Peyer's patch (tissue), 4 donors: ENCODE measurements around the gene KRT7. TPM values are rescaled to one million over a fixed set of nuclear protein-coding genes. Genes with fewer than 3 reads are reported as not detected.

Experiments used
- DNase-seq, 3 donors: peaks; one replicate each; pipeline ENCODE4 v3.0.0-alpha.2; 2017 to 2019
- H3K27ac ChIP-seq, 4 donors: fragments of 200-600 bp; sonication (generic); one replicate each; pipeline ENCODE4 v1.5.1; 2016 to 2019
- H3K27me3 ChIP-seq, 2 donors: fragments of 200-600 bp; sonication (generic); one replicate each; pipeline ENCODE4 v1.5.1; 2019
- H3K36me3 ChIP-seq, 3 donors: fragments of 200-600 bp; sonication (generic); one replicate each; pipeline ENCODE4 v1.5.1; 2016 to 2019
- H3K4me1 ChIP-seq, 4 donors: fragments of 200-600 bp; sonication (generic); one replicate each; pipeline ENCODE4 v1.5.1; 2016 to 2019
- H3K4me3 ChIP-seq, 4 donors: fragments of 200-600 bp; sonication (generic); 1 replicate in 3 of 4; 2 replicates in 1 of 4; pipeline ENCODE4 v1.5.1; 2016 to 2019; ENCODE audit warnings: mild to moderate bottlenecking in 1 of 4
- H3K9me3 ChIP-seq, 4 donors: fragments of 200-600 bp; sonication (generic); one replicate each; pipeline ENCODE4 v1.5.1; 2016 to 2019; ENCODE audit warnings: mild to moderate bottlenecking in 1 of 4
- POLR2A ChIP-seq, 2 donors: fragments of 450-650 bp; IDR thresholded peaks; one replicate each; pipeline ENCODE4 v1.5.1; 2017; ENCODE audit warnings: antibody characterized with exemption in 2 of 2, mild to moderate bottlenecking in 2 of 2, moderate library complexity in 2 of 2
- total RNA-seq, 4 donors: library from RNA; depleted of rRNA; stranded (reverse); fragments of >200 nt; gene quantifications; one replicate each; pipeline ENCODE4 v1.1.0, GENCODE V29; 2016
- TF ChIP-seq, protein P1 (sequence below), 6 experiments: fragments of 450-650 bp in 4 of 6; fragments of 200-600 bp in 2 of 6; sonication (generic) in 1 of 6; IDR thresholded peaks; one replicate each; pipeline ENCODE4 v1.5.1; 2017 to 2019; ENCODE audit warnings: antibody characterized with exemption in 6 of 6, mild to moderate bottlenecking in 3 of 6, moderate library complexity in 1 of 6

The KRT7 gene
- total RNA-seq, 4 donors from 2014 or later = 0.67 to 1.2 TPM; not detected in 2

DNA sequence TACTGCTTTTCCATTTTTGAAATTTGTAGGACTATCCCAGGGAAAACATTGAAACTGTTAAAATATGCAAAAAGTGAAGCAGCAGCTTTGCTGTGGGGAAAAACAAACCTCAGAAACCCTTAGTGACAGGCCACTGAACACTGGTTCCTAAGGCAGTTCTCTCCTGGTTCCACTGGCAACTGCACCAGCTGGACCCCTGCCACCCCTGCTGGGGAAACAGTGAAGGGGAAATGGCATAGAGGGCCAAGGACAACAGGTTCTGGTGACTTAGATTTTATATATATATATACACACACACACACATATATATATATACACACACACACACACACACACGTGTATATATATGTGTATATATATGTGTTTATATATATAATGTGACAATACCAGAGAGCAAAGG lies 16.2 kb upstream of the KRT7 start:
- H3K27ac ChIP-seq = no peak overlapping the region
- TF ChIP-seq, protein P1, sequence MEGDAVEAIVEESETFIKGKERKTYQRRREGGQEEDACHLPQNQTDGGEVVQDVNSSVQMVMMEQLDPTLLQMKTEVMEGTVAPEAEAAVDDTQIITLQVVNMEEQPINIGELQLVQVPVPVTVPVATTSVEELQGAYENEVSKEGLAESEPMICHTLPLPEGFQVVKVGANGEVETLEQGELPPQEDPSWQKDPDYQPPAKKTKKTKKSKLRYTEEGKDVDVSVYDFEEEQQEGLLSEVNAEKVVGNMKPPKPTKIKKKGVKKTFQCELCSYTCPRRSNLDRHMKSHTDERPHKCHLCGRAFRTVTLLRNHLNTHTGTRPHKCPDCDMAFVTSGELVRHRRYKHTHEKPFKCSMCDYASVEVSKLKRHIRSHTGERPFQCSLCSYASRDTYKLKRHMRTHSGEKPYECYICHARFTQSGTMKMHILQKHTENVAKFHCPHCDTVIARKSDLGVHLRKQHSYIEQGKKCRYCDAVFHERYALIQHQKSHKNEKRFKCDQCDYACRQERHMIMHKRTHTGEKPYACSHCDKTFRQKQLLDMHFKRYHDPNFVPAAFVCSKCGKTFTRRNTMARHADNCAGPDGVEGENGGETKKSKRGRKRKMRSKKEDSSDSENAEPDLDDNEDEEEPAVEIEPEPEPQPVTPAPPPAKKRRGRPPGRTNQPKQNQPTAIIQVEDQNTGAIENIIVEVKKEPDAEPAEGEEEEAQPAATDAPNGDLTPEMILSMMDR (IDR thresholded peaks at IDR 0.05) = no peak
- TF ChIP-seq POLR2A (IDR thresholded peaks at IDR 0.05) = no peak
- no peaks in the 10 kb centered on the region for H3K36me3 ChIP-seq
- peak in 1 of 3 donors; percentile 18 for DNase-seq
- H3K4me3 ChIP-seq = no peak overlapping the region
- H3K4me1 ChIP-seq = peaks cover 0 to 8% (median 0%) of the 10 kb centered on the region in 4 donors
- no peaks in the 10 kb centered on the region for H3K27me3 ChIP-seq
- no peaks in the 10 kb centered on the region for H3K9me3 ChIP-seq

DNA sequence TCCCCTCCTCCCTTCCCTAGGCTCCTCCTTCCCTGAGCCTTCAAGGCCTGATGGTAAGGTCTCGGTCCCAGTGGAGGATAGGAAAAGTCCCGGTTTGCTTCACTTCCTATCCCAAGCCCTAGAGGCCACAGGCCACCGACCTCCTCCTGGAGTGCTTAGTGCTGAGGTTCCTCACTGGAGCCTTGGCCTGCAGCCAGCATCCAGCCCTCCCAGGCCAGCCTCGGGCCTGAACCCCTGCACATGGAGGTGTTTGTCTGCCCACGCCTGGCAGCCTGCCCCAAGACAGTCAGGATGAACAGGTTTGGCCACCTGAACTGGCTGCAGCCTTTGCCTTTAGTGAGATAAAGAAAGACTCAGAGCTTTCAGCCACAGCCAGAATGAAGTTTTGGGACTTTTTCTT lies 15.8 kb upstream of the KRT7 start:
- no peaks in the 10 kb centered on the region for H3K9me3 ChIP-seq
- H3K27ac ChIP-seq = no peak overlapping the region
- H3K36me3 ChIP-seq = no peaks in the 10 kb centered on the region
- H3K27me3 ChIP-seq = no peaks in the 10 kb centered on the region
- peak in 2 of 3 donors; percentile 67 to 76 for DNase-seq
- TF ChIP-seq, protein P1 (IDR thresholded peaks at IDR 0.05) = no peak
- no peak for TF ChIP-seq POLR2A (IDR thresholded peaks at IDR 0.05)
- no peak overlapping the region for H3K4me3 ChIP-seq
- peaks cover 0 to 8% (median 0%) of the 10 kb centered on the region in 4 donors for H3K4me1 ChIP-seq

- no peak overlapping the region for H3K4me3 ChIP-seq
- peaks cover 0 to 8% (median 0%) of the 10 kb centered on the region in 4 donors for H3K4me1 ChIP-seq
These were observed 15.0 kb upstream of the KRT7 start for GRCh38 chr12:52218001-52218400.

DNA sequence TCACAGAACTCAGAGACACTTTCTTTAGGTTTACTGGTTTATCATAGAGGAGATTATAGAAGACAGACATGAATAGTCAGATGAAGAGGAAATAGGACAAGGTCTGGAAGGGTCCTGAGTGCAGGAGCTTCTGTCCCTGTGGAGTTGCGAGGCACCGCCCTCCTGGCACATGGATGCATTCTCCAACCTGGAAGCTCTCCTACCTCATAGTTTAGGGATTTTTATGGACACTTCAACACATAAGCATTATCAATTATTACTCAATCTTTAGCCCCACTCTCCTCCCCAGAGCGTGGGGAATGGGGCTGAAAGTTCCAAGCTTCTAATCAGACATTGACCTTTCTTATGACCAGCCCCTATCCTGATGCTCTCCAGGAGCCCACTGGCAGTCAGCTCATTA lies 12.6 kb upstream of the KRT7 start:
- DNase-seq = peak in 1 of 3 donors; percentile 13
- no peak overlapping the region for H3K4me3 ChIP-seq
- H3K27ac ChIP-seq = no peak overlapping the region

More at GRCh38 chr12:52218001-52218400, 15.0 kb upstream of the KRT7 start:
- Histone ChIP-seq H3K36me3 (no peaks in the 10 kb centered on the region), H3K9me3 (no peaks in the 10 kb centered on the region), H3K27me3 (no peaks in the 10 kb centered on the region), H3K27ac (no peak overlapping the region)
- TF ChIP-seq, protein P1 (IDR thresholded peaks at IDR 0.05) = no peak
- no peak for TF ChIP-seq POLR2A (IDR thresholded peaks at IDR 0.05)
- DNase-seq = no peak

GRCh38 chr12:52221070-52221781 lies 11.8 kb upstream of the KRT7 start:
- DNase-seq = no peak
- TF ChIP-seq, protein P1 (IDR thresholded peaks at IDR 0.05) = no peak
- no peak for TF ChIP-seq POLR2A (IDR thresholded peaks at IDR 0.05)
- no peak overlapping the region for H3K27ac ChIP-seq

More for the DNA sequence above, 12.6 kb upstream of the KRT7 start:
- H3K36me3 ChIP-seq = no peaks in the 10 kb centered on the region
- no peak for TF ChIP-seq POLR2A (IDR thresholded peaks at IDR 0.05)
- TF ChIP-seq, protein P1 (IDR thresholded peaks at IDR 0.05) = no peak
- no peaks in the 10 kb centered on the region for H3K27me3 ChIP-seq
- H3K9me3 ChIP-seq = no peaks in the 10 kb centered on the region
- H3K4me1 ChIP-seq = peaks cover 0 to 8% (median 0%) of the 10 kb centered on the region in 4 donors

More at GRCh38 chr12:52221070-52221781, 11.8 kb upstream of the KRT7 start:
- peaks cover 0 to 6% (median 0%) of the 10 kb centered on the region in 4 donors for H3K4me1 ChIP-seq
- H3K9me3 ChIP-seq = no peaks in the 10 kb centered on the region
- no peak overlapping the region for H3K4me3 ChIP-seq
- H3K36me3 ChIP-seq = no peaks in the 10 kb centered on the region
- H3K27me3 ChIP-seq = no peaks in the 10 kb centered on the region
